Suprapubic skin (tissue), 4 donors: Measurements from ENCODE around the gene PCSK9. TPM values are rescaled to one million over a fixed set of nuclear protein-coding genes. Genes with fewer than 3 reads are reported as not detected.

Experiments
- DNase-seq, 2 donors: peaks; one replicate each; pipeline ENCODE4 v3.0.0-alpha.2; 2019; ENCODE audit warnings: low spot score in 2 of 2
- H3K27ac ChIP-seq: fragments of 200-600 bp; sonication (generic); one replicate; pipeline ENCODE4 v1.5.1; 2019
- H3K27me3 ChIP-seq: fragments of 200-600 bp; sonication (generic); one replicate; pipeline ENCODE4 v1.5.1; 2019
- H3K36me3 ChIP-seq: fragments of 200-600 bp; sonication (generic); one replicate; pipeline ENCODE4 v1.5.1; 2019
- H3K4me1 ChIP-seq: fragments of 200-600 bp; sonication (generic); one replicate; pipeline ENCODE4 v1.5.1; 2019
- H3K4me3 ChIP-seq: fragments of 200-600 bp; sonication (generic); one replicate; pipeline ENCODE4 v1.5.1; 2019; ENCODE audit warnings: mild to moderate bottlenecking
- H3K9me3 ChIP-seq: fragments of 200-600 bp; sonication (generic); one replicate; pipeline ENCODE4 v1.5.1; 2019
- CTCF ChIP-seq, 2 donors: fragments of 200-600 bp in 1 of 2; fragments of 450-650 bp in 1 of 2; sonication (generic) in 1 of 2; IDR thresholded peaks; one replicate each; pipeline ENCODE4 v1.5.1; 2016 to 2019; ENCODE audit warnings: antibody characterized with exemption in 2 of 2, mild to moderate bottlenecking in 1 of 2, moderate library complexity in 1 of 2
- EP300 ChIP-seq: sonication (generic); formaldehyde crosslinking; IDR thresholded peaks from one replicate; pipeline ENCODE4 v1.6.1; 2017; ENCODE audit warnings: antibody characterized with exemption
- POLR2A ChIP-seq, 2 donors: fragments of 450-650 bp; IDR thresholded peaks; one replicate each; pipeline ENCODE4 v1.6.1; 2017; ENCODE audit warnings: antibody characterized with exemption in 2 of 2, mild to moderate bottlenecking in 2 of 2, moderate library complexity in 2 of 2
- POLR2AphosphoS5 ChIP-seq, 3 donors: sonication (generic); formaldehyde crosslinking; IDR thresholded peaks; one replicate each; pipeline ENCODE4 v1.6.1; 2017; ENCODE audit warnings: antibody characterized with exemption in 3 of 3
- whole genome bisulfite sequencing: methylation state at CpG from one replicate; pipeline ENCODE4 v1.1.5; 2018; 5-methylcytosine and 5-hydroxymethylcytosine counted together
- total RNA-seq, 4 donors: library from RNA; depleted of rRNA; stranded (reverse); fragments of >200 nt; gene quantifications; one replicate each; pipeline ENCODE4 v1.1.0, GENCODE V29; 2016

Gene PCSK9
- total RNA-seq, 4 donors from 2014 or later = 0.24 to 1.5 (median 0.36) TPM

DNA sequence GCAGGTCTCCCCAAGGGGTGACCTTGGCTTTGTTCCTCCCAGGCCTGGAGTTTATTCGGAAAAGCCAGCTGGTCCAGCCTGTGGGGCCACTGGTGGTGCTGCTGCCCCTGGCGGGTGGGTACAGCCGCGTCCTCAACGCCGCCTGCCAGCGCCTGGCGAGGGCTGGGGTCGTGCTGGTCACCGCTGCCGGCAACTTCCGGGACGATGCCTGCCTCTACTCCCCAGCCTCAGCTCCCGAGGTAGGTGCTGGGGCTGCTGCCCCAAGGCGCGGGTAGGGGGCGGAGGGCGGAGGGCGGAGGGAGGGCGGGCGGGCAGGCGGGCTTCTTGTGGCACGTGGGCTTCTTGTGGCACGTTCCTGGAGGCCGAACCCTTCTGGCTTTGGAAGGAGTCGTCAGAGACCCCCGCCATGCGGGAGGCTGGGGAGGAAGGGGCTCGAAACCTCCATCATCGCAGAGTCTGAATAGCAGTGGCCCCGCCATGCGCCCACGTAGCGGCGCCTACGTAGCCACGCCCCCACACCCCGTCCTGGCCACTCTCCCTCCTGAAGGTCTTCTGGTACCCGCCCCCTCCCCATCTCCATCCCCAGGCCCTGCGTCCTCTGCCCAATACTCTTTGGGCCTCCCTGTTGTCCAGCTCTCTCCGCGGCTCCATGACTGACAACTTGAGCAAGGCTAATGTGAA, 16.7 kb downstream of the PCSK9 start:
- no peak for TF ChIP-seq EP300
- TF ChIP-seq POLR2A (IDR thresholded peaks at IDR 0.05) = no peak
- no peak for TF ChIP-seq CTCF (IDR thresholded peaks at IDR 0.05)
- no peak for TF ChIP-seq POLR2AphosphoS5 (IDR thresholded peaks at IDR 0.05)
- DNase-seq = peak; percentile 52 to 54
- no peak overlapping the region for H3K27ac ChIP-seq
- H3K4me3 ChIP-seq = no peak overlapping the region
- H3K4me1 ChIP-seq = no peaks in the 10 kb centered on the region
- no peaks in the 10 kb centered on the region for H3K9me3 ChIP-seq
- no peaks in the 10 kb centered on the region for H3K36me3 ChIP-seq
- WGBS = 93% methylated on average over 13 of the region's 42 CpGs
- H3K27me3 ChIP-seq = no peaks in the 10 kb centered on the region

DNA sequence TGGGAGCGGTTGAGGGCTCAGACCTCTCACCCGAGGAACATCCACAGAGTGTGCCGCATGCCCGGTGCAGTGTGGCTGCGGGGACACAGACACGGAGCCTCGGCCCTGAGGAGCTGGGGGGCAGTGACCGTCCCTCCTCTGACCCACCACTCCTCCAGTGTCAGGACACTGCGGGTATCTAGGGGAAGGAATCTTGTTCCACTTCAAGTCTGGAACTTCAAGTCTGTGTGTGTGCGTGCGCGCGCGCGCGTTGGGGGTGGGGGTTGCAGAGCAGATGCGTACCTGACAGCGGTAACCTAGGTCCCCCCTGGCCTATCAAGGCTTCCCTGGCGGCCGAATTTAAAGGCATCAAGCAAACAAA, 17.3 kb downstream of the PCSK9 start:
- H3K9me3 ChIP-seq = no peaks in the 10 kb centered on the region
- no peaks in the 10 kb centered on the region for H3K27me3 ChIP-seq
- peak; percentile 41 to 48 for DNase-seq
- no peaks in the 10 kb centered on the region for H3K36me3 ChIP-seq
- TF ChIP-seq EP300 (no peak), CTCF (IDR thresholded peaks at IDR 0.05) (no peak), POLR2AphosphoS5 (IDR thresholded peaks at IDR 0.05) (no peak), POLR2A (IDR thresholded peaks at IDR 0.05) (no peak)
- H3K4me1 ChIP-seq = no peaks in the 10 kb centered on the region
- WGBS = 98% methylated on average over 7 of the region's 20 CpGs
- H3K27ac ChIP-seq = no peak overlapping the region
- no peak overlapping the region for H3K4me3 ChIP-seq

DNA sequence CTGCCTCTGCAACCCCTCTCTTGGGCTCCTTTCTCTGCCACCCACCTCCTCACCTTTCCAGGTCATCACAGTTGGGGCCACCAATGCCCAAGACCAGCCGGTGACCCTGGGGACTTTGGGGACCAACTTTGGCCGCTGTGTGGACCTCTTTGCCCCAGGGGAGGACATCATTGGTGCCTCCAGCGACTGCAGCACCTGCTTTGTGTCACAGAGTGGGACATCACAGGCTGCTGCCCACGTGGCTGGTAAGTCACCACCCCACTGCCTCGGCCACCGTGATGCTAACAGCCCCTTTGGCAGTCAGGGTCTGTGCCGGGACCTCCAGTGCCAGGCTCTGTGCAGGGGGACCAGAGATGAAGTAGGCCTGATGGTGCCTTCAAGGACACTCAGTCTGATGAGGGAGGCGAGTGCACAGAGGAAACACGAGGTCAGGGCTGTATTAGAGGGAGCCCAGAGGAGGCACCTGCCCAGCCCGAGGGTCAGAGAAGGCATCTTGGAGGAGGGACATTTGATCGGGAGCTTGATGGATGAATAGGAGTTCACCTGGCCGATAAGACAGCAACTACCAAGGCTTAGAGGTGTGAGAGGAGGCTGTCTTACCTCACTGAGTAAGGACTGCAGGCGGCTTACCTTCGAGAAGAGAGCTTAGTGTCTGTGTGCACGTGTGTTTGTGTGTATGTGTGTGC, 18.1 kb downstream of the PCSK9 start:
- Histone ChIP-seq H3K27ac (no peak overlapping the region), H3K4me1 (no peaks in the 10 kb centered on the region), H3K27me3 (no peaks in the 10 kb centered on the region), H3K4me3 (no peak overlapping the region), H3K9me3 (no peaks in the 10 kb centered on the region), H3K36me3 (no peaks in the 10 kb centered on the region)
- 93% methylated on average over 12 of the region's 15 CpGs for WGBS
- TF ChIP-seq POLR2AphosphoS5 (IDR thresholded peaks at IDR 0.05) = no peak
- no peak for TF ChIP-seq POLR2A (IDR thresholded peaks at IDR 0.05)
- no peak for TF ChIP-seq EP300
- no peak for TF ChIP-seq CTCF (IDR thresholded peaks at IDR 0.05)
- peak; percentile 45 to 50 for DNase-seq

DNA sequence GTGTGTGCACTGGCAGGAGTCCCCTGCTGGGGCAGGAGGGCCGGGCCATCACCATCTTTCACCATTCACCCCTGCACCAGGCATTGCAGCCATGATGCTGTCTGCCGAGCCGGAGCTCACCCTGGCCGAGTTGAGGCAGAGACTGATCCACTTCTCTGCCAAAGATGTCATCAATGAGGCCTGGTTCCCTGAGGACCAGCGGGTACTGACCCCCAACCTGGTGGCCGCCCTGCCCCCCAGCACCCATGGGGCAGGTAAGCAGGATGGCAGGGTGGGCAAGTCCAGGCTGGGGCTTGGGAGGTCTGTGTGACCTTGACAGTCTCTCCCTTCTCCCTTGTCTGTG, 18.6 kb downstream of the PCSK9 start:
- DNase-seq = peak; percentile 54 to 65
- Histone ChIP-seq H3K27me3 (no peaks in the 10 kb centered on the region), H3K27ac (no peak overlapping the region), H3K36me3 (no peaks in the 10 kb centered on the region), H3K9me3 (no peaks in the 10 kb centered on the region), H3K4me1 (no peaks in the 10 kb centered on the region), H3K4me3 (no peak overlapping the region)
- TF ChIP-seq POLR2AphosphoS5 (IDR thresholded peaks at IDR 0.05) = no peak
- no peak for TF ChIP-seq POLR2A (IDR thresholded peaks at IDR 0.05)
- TF ChIP-seq CTCF (IDR thresholded peaks at IDR 0.05) = no peak
- no peak for TF ChIP-seq EP300
- WGBS = 81% methylated on average over 4 of the region's 6 CpGs

DNA sequence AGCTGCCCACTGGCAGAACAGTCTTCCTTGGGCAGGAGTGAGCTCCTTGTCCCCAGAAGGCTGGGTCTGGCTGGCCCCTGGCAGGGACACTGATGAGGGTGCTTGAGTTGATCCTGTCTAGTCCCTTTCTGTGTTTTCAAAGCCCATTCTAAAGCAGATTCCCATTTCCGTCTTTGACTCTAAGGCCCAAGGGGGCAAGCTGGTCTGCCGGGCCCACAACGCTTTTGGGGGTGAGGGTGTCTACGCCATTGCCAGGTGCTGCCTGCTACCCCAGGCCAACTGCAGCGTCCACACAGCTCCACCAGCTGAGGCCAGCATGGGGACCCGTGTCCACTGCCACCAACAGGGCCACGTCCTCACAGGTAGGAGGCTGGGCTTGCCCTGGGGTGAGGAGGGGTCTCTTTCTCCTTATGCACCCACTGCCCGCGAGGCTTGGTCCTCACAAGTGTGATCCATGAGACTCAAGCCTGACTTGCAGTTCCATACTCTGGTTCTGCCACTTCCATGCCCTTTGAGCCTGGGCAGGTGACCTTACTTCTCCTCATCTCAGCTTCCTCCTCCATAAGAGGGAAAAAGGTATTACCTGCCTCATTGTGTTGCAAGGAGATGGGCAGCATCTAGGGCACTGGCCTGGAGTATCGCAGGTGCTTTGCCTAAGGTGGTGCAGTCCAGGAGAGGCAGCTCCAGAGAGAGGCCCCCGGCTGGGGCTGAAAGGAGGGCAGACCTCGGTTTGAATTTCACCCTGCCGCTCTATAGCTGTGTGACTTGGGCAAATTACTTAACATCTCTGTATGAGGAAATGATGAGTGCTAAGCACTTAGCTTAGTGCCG, 20.2 kb downstream of the PCSK9 start:
- 82% methylated on average over 11 of the region's 14 CpGs for WGBS
- DNase-seq = no peak
- H3K36me3 ChIP-seq = no peaks in the 10 kb centered on the region

More for the DNA sequence above, 20.2 kb downstream of the PCSK9 start:
- Histone ChIP-seq H3K27me3 (no peaks in the 10 kb centered on the region), H3K9me3 (no peaks in the 10 kb centered on the region), H3K4me3 (no peak overlapping the region), H3K27ac (no peak overlapping the region), H3K4me1 (peaks cover 8% of the 10 kb centered on the region)
- TF ChIP-seq EP300 (no peak), CTCF (IDR thresholded peaks at IDR 0.05) (no peak), POLR2A (IDR thresholded peaks at IDR 0.05) (no peak), POLR2AphosphoS5 (IDR thresholded peaks at IDR 0.05) (no peak)
